ENCODE measurements around the gene MRPL55. TPM values are rescaled to one million over a fixed set of nuclear protein-coding genes. Genes with fewer than 3 reads are reported as not detected.
A peak's percentile ranks its signal among the peaks of the same experiment; 100 is the strongest.

MRPL55 gene
- total and polyA plus RNA-seq, 2 of the 4 experiments (the other 2 are of a cell fraction), result 48.9 to 95.4 TPM

DNA sequence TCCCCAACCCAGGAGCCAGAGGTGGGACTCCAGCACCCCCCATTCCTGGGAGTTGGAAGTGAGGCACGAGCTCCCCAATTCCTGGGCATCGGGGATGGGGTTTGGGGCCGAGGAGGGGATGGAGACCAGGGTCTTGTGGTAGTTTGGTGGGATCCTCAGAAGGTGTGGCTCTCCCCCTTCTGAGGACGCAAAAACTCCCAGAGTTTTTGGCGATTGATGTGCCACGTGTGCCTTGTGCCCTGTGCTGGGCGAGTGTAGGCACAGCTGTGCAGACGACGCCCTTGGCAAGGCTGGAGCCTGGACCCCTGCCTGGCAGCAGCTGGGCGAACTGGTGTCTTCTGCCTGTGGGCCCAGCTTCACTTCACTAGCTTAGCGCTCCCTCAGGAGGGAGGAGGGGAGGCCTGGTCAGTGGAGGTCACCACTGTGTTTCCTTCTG is 33.6 kb upstream of the MRPL55 start:
- Histone ChIP-seq H3K4me3 (ENCODE audit: insufficient read depth, low read depth, low read length) (no peak overlapping the region), H4K20me1 (ENCODE audit: insufficient read depth, low read length) (peaks cover 67% of the 10 kb centered on the region)

More for the DNA sequence above, 33.6 kb upstream of the MRPL55 start:
- no peak overlapping the region for H3K56ac ChIP-seq (ENCODE audit: extremely low read depth, insufficient read depth, low read length)
- H3K18ac ChIP-seq (ENCODE audit: low read depth, low read length), result no peak overlapping the region
- H4K91ac ChIP-seq (ENCODE audit: insufficient read depth, low read depth, low read length), result no peak overlapping the region
- no peak overlapping the region for H3K9ac ChIP-seq (ENCODE audit: low read depth, low read length)
- intact Hi-C loops (cut with micrococcal nuclease) (loop anchor here (5.0 kb wide), 1 partner anchor 40 kb away; the partner anchor contains the start of gene C1orf35), in situ Hi-C loops (cut with MboI; ENCODE audit: low sequenced_read_pairs) (no loop called here), dilution Hi-C loops (cut with HindIII; ENCODE audit: low sequenced_read_pairs, unreplicated experiment) (no loop called here)
- H3K23ac ChIP-seq (ENCODE audit: low read depth, low read length), result no peak overlapping the region
- no peak overlapping the region for H2BK15ac ChIP-seq (ENCODE audit: low read depth, low read length)
- CTCF ChIA-PET, result interaction anchor here (1.3 kb wide), 1 partner anchor 147 kb away, joined by 4 read pairs; no protein-coding TSS in a partner anchor
- no peak for TF ChIP-seq MXI1 (IDR thresholded peaks at IDR 0.05; ENCODE audit: borderline replicate concordance, low read depth, low read length)
- no peak for TF ChIP-seq RFX5 (IDR thresholded peaks at IDR 0.05; ENCODE audit: low read depth, low read length)
- no peak for TF ChIP-seq POLR2A (IDR thresholded peaks at IDR 0.05; ENCODE audit: low read depth, low read length)
- TF ChIP-seq BHLHE40 (IDR thresholded peaks at IDR 0.05; ENCODE audit: low read depth, low read length), result no peak
- no peak for TF ChIP-seq NFE2L2 (IDR thresholded peaks at IDR 0.05; ENCODE audit: low read depth, low read length)
- no peak for TF ChIP-seq MAFK (IDR thresholded peaks at IDR 0.05; ENCODE audit: low read depth, low read length)
- TF ChIP-seq FOS (IDR thresholded peaks at IDR 0.05; ENCODE audit: low read depth, low read length), result no peak
- TF ChIP-seq, protein P1, sequence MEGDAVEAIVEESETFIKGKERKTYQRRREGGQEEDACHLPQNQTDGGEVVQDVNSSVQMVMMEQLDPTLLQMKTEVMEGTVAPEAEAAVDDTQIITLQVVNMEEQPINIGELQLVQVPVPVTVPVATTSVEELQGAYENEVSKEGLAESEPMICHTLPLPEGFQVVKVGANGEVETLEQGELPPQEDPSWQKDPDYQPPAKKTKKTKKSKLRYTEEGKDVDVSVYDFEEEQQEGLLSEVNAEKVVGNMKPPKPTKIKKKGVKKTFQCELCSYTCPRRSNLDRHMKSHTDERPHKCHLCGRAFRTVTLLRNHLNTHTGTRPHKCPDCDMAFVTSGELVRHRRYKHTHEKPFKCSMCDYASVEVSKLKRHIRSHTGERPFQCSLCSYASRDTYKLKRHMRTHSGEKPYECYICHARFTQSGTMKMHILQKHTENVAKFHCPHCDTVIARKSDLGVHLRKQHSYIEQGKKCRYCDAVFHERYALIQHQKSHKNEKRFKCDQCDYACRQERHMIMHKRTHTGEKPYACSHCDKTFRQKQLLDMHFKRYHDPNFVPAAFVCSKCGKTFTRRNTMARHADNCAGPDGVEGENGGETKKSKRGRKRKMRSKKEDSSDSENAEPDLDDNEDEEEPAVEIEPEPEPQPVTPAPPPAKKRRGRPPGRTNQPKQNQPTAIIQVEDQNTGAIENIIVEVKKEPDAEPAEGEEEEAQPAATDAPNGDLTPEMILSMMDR (conservative IDR thresholded peaks at IDR 0.05; ENCODE audit: low read depth, low read length), result no peak
- no peak for TF ChIP-seq SMC3 (IDR thresholded peaks at IDR 0.05; ENCODE audit: low read depth, low read length)
- TF ChIP-seq MAZ (IDR thresholded peaks at IDR 0.05; ENCODE audit: borderline replicate concordance, low read depth, low read length), result no peak
- TF ChIP-seq CHD1 (IDR thresholded peaks at IDR 0.05; ENCODE audit: low read depth, low read length), result no peak
- TF ChIP-seq RCOR1 (IDR thresholded peaks at IDR 0.05; ENCODE audit: insufficient replicate concordance, low read length), result no peak
- TF ChIP-seq CEBPB (IDR thresholded peaks at IDR 0.05; ENCODE audit: low read depth, low read length), result no peak
- TF ChIP-seq ELK1 (IDR thresholded peaks at IDR 0.05; ENCODE audit: borderline replicate concordance, low read depth, low read length), result no peak
- TF ChIP-seq USF2 (IDR thresholded peaks at IDR 0.05; ENCODE audit: low read depth, low read length), result no peak
- TF ChIP-seq RAD21 (IDR thresholded peaks at IDR 0.05; ENCODE audit: low read length), result no peak
- H2BK120ac ChIP-seq (ENCODE audit: low read depth, low read length), result no peak overlapping the region
- H2BK5ac ChIP-seq (ENCODE audit: low read depth, low read length, poor library complexity, severe bottlenecking), result no peak overlapping the region
- no peaks in the 10 kb centered on the region for H3K9me3 ChIP-seq (ENCODE audit: control insufficient read depth, insufficient read depth, low read length)
- H3K36me3 ChIP-seq (ENCODE audit: control insufficient read depth, insufficient read depth, low read length), result peaks cover 12% of the 10 kb centered on the region
- no peak overlapping the region for H4K8ac ChIP-seq (ENCODE audit: low read depth in 2 of 2, low read length in 2 of 2)
- no peak overlapping the region for H3K14ac ChIP-seq (replicated peaks; ENCODE audit: low read depth, low read length)
- peaks cover 0 to 60% of the 10 kb centered on the region in 2 experiments; a peak in 2 of 4 replicates for H3K79me1 ChIP-seq (ENCODE audit: low read depth in 1 of 2, low read length in 2 of 2)
- H3K27ac ChIP-seq (ENCODE audit: insufficient read depth, low read length), result no peak overlapping the region
- BruUV-seq (replicated peaks), result no TSS peak
- no peak overlapping the region; the same call in 1 of the 2 replicates for H3K4me2 ChIP-seq (ENCODE audit: low read depth, low read length)
- ATAC-seq (ENCODE audit: low read depth) (no peak), DNase-seq (no peak)
- H3K4me1 ChIP-seq (ENCODE audit: control insufficient read depth, insufficient read depth, low read length), result peaks cover 19% of the 10 kb centered on the region
- H2AK9ac ChIP-seq (replicated peaks; ENCODE audit: low read depth, low read length, poor library complexity), result no peak overlapping the region
- no peak overlapping the region for H2BK20ac ChIP-seq (ENCODE audit: low read depth, low read length)
- POLR2A ChIA-PET (ENCODE audit: unreplicated experiment), result no interaction called here
- H2AK5ac ChIP-seq (ENCODE audit: low read depth, low read length), result no peak overlapping the region
- no peaks in the 10 kb centered on the region for H3K27me3 ChIP-seq (ENCODE audit: control insufficient read depth, insufficient read depth, low read length)
- peak overlapping the region; percentile 14 for H2AFZ ChIP-seq (replicated peaks; ENCODE audit: low read length, poor library complexity)
- H3K9me1 ChIP-seq (ENCODE audit: insufficient read depth, low read length), result peaks cover 24% of the 10 kb centered on the region
- no peak overlapping the region for H3K4ac ChIP-seq (ENCODE audit: low read depth, low read length)
- WGBS, 2 experiments (ENCODE audit: extremely low coverage in 2 of 2, insufficient read length in 1 of 2), result 78% methylated on average over 5 of the region's 11 CpGs; no CpG with 5 or more reads in 1 of the 2 experiments
- H4K5ac ChIP-seq (ENCODE audit: low read depth, low read length), result no peak overlapping the region
